KMS-11 (cell line): ENCODE data around the gene TMEM238.
A peak's percentile ranks its signal among the peaks of the same experiment; 100 is the strongest.

Experiments used
- H2AFZ ChIP-seq: fragments of 200-600 bp; sonication (generic); 2 replicates; pipeline ENCODE4 v1.6.1; 2016; ENCODE audit warnings: antibody characterized with exemption, mixed run types, low read depth
- H3K27ac ChIP-seq: fragments of 200-600 bp; sonication (generic); 2 replicates; pipeline ENCODE4 v1.6.1; 2016; ENCODE audit warnings: mild to moderate bottlenecking, mixed run types
- H3K27me3 ChIP-seq: fragments of 200-600 bp; sonication (generic); 2 replicates; pipeline ENCODE4 v1.6.1; 2017; ENCODE audit warnings: mild to moderate bottlenecking, low read depth, mixed run types, moderate library complexity; ENCODE audit not compliant: insufficient read depth
- H3K36me3 ChIP-seq: fragments of 200-600 bp; sonication (generic); 2 replicates; pipeline ENCODE4 v1.6.1; 2017; ENCODE audit warnings: mild to moderate bottlenecking, mixed run types; ENCODE audit not compliant: insufficient read depth
- H3K4me1 ChIP-seq: fragments of 200-600 bp; sonication (generic); 2 replicates; pipeline ENCODE4 v1.6.1; 2016; ENCODE audit warnings: mild to moderate bottlenecking, low read depth, mixed run types; ENCODE audit not compliant: poor library complexity, severe bottlenecking
- H3K4me2 ChIP-seq: fragments of 200-600 bp; sonication (generic); 2 replicates; pipeline ENCODE4 v1.7.0; 2016; ENCODE audit warnings: mild to moderate bottlenecking, mixed run types
- H3K4me3 ChIP-seq: fragments of 200-600 bp; sonication (generic); IDR thresholded peaks from 2 replicates; pipeline ENCODE4 v1.6.1; 2017; ENCODE audit warnings: low read depth, low read length, mixed read lengths; ENCODE audit not compliant: insufficient read depth
- H3K79me2 ChIP-seq: fragments of 200-600 bp; sonication (generic); 2 replicates; pipeline ENCODE4 v1.6.1; 2016; ENCODE audit warnings: low read depth, mixed run types; ENCODE audit not compliant: insufficient read depth
- H3K9ac ChIP-seq: fragments of 200-600 bp; sonication (generic); 2 replicates; pipeline ENCODE4 v1.6.1; 2016; ENCODE audit warnings: mild to moderate bottlenecking, mixed run types
- H4K20me1 ChIP-seq: fragments of 200-600 bp; sonication (generic); 2 replicates; pipeline ENCODE4 v1.6.1; 2016; ENCODE audit warnings: mild to moderate bottlenecking, mixed run types; ENCODE audit not compliant: insufficient read depth
- TF ChIP-seq, protein P1 (sequence below): fragments of 200-600 bp; sonication (generic); conservative IDR thresholded peaks from 2 replicates; pipeline ENCODE4 v1.6.1; 2017; ENCODE audit warnings: low read depth, mild to moderate bottlenecking, antibody characterized with exemption, low read length, moderate library complexity, mixed read lengths

Gene TMEM238

DNA sequence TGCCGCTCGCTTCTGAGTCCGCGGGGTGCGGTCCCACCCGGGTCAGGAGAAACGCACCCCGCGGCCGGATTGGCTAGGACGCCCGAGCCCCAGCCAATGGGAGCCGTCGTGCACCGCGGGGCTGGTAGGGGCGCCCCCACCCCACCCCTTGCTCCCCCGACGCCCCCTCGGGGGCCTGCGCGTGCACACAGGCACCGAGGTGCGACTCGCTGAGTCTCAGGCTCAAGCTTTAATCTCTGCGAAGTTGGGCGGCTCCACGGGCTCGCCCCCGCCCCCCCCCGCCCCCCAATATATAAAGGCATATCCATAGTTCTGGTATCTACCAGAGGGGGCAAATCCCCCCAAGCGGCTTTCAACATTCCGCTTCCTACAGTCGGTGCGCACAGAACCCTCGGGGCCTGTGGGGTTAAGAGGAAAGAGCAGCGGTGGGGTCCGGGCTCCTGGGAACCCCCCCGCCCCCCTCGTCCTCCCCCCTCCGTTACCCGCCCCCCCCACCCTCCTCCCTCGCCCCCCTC lies 29.3 kb downstream of the TMEM238 start, which contains the start of gene COX6B2:
Gene COX6B2, minus strand, starts transcription at position 22 of the 515 bp plus-strand sequence. CDS start 198 bp downstream, outside the sequence.
- Histone ChIP-seq H3K27ac (no peak within 1 kb of the TSS), H3K4me2 (peak within 1 kb of the TSS; percentile 85), H3K79me2 (no peaks in the 10 kb centered on the region), H4K20me1 (no peaks in the 10 kb centered on the region), H3K27me3 (peaks cover 67% of the 10 kb centered on the region), H3K9ac (no peak within 1 kb of the TSS), H3K4me3 (no peak within 1 kb of the TSS), H3K4me1 (peaks cover 3% of the 10 kb centered on the region), H3K36me3 (no peaks in the 10 kb centered on the region), H2AFZ (peak within 1 kb of the TSS; percentile 66)
- TF ChIP-seq, protein P1, sequence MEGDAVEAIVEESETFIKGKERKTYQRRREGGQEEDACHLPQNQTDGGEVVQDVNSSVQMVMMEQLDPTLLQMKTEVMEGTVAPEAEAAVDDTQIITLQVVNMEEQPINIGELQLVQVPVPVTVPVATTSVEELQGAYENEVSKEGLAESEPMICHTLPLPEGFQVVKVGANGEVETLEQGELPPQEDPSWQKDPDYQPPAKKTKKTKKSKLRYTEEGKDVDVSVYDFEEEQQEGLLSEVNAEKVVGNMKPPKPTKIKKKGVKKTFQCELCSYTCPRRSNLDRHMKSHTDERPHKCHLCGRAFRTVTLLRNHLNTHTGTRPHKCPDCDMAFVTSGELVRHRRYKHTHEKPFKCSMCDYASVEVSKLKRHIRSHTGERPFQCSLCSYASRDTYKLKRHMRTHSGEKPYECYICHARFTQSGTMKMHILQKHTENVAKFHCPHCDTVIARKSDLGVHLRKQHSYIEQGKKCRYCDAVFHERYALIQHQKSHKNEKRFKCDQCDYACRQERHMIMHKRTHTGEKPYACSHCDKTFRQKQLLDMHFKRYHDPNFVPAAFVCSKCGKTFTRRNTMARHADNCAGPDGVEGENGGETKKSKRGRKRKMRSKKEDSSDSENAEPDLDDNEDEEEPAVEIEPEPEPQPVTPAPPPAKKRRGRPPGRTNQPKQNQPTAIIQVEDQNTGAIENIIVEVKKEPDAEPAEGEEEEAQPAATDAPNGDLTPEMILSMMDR, result no peak

GRCh38 chr19:55353803-55354697 lies 30.0 kb downstream of the TMEM238 start:
- Histone ChIP-seq H3K4me2 (peak overlapping the region; percentile 85), H3K4me3 (no peak overlapping the region), H3K27me3 (peaks cover 67% of the 10 kb centered on the region), H4K20me1 (no peaks in the 10 kb centered on the region), H2AFZ (peak overlapping the region; percentile 66), H3K36me3 (no peaks in the 10 kb centered on the region), H3K27ac (no peak overlapping the region), H3K4me1 (peaks cover 3% of the 10 kb centered on the region), H3K79me2 (no peaks in the 10 kb centered on the region), H3K9ac (no peak overlapping the region)
- TF ChIP-seq, protein P1, result no peak

GRCh38 chr19:55353356-55353802 lies 30.7 kb downstream of the TMEM238 start:
- H3K27me3 ChIP-seq, result peaks cover 61% of the 10 kb centered on the region
- H3K9ac ChIP-seq, result no peak overlapping the region
- peak overlapping the region; percentile 85 for H3K4me2 ChIP-seq
- H3K36me3 ChIP-seq, result no peaks in the 10 kb centered on the region
- no peak overlapping the region for H3K27ac ChIP-seq
- H3K4me3 ChIP-seq, result no peak overlapping the region
- peaks cover 3% of the 10 kb centered on the region for H3K4me1 ChIP-seq
- no peaks in the 10 kb centered on the region for H4K20me1 ChIP-seq
- TF ChIP-seq, protein P1, result no peak
- H2AFZ ChIP-seq, result peak overlapping the region; percentile 66
- H3K79me2 ChIP-seq, result no peaks in the 10 kb centered on the region

GRCh38 chr19:55352549-55353145 lies 31.4 kb downstream of the TMEM238 start:
- TF ChIP-seq, protein P1, result no peak
- Histone ChIP-seq H3K79me2 (no peaks in the 10 kb centered on the region), H3K4me3 (no peak overlapping the region), H2AFZ (no peak overlapping the region), H3K4me1 (peaks cover 3% of the 10 kb centered on the region), H3K27ac (no peak overlapping the region), H3K4me2 (no peak overlapping the region), H4K20me1 (no peaks in the 10 kb centered on the region), H3K9ac (no peak overlapping the region), H3K27me3 (peaks cover 55% of the 10 kb centered on the region), H3K36me3 (no peaks in the 10 kb centered on the region)
